RCC 7860 (cell line): ENCODE data around the gene CACNA1E.

Experiments used
- DNase-seq: peaks from one replicate; pipeline ENCODE4 v3.0.0-alpha.2; 2015; ENCODE audit warnings: low spot score
- FAIRE-seq: peaks from 2 replicates; lab custom pipeline; 2012; peaks lifted over from hg19 to GRCh38; lab: Jason Lieb, UNC

The CACNA1E gene

GRCh38 chr1:181674617-181675016, 191.3 kb downstream of the CACNA1E start:
- DNase-seq (no peak), FAIRE-seq (no peak)

GRCh38 chr1:181675091-181675917, 192.0 kb downstream of the CACNA1E start:
- FAIRE-seq (no peak), DNase-seq (no peak)

GRCh38 chr1:181675918-181676190, 192.5 kb downstream of the CACNA1E start:
- FAIRE-seq (no peak), DNase-seq (no peak)

GRCh38 chr1:181676269-181676668, 193.0 kb downstream of the CACNA1E start:
- no peak for FAIRE-seq
- no peak for DNase-seq

DNA sequence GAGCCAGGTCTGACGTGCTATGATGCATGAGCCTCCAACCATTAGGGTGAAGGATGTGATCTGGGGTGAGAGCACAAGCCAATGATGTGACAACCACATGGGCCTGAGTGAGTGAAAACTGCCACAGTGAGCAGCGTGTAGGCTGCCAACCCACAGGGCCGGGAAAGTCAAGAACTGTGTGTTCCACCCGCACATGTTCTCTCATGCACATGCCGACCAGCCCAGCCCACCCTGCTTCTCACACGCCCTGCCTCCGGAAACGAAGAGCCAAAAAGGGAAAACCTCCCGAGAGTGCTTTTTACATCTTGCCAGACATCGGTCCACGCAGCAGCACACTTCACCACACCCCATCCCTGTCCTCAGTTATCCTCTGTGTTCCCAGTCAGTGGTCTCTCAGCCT, 197.0 kb downstream of the CACNA1E start:
- DNase-seq (no peak), FAIRE-seq (no peak)

DNA sequence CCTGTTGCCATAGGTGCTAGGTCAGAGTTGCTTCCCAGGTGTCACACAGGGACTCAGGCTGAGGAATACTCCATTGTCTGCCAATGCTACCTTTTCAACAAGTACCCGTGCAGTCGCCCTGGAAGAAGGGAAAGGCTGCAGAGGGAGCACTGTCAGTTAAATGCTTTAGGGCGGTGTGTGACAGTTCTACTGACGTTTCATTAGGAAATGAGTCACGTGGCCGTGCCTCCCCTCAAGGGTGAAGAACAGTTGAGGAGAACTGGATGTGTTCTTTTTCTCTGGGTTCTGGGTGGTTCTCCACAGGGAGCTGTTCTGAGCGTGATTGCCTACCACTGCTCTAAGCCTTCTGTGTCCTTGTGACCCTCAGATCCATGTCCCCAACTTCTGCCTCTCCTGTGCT, 197.6 kb downstream of the CACNA1E start:
- no peak for DNase-seq
- FAIRE-seq, result no peak

DNA sequence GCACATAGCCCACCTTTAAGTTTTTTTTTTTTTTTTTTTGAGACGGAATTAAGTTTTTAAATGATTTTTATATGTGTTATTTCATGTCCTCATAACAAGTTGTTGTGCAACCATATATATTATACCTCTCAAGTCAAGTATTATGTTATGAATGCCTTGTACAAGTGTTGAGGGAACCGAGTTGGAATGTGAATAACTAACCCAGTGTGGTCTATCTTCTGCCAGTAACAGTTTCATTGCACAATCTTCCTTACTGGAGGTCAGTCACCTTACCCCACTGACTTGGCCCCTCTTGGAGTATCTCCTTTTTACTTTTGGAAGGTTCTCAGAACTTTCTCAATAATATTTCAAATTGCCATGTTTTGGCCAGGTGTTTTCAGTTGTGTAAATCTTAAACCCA, 201.9 kb downstream of the CACNA1E start:
- FAIRE-seq, result no peak

DNA sequence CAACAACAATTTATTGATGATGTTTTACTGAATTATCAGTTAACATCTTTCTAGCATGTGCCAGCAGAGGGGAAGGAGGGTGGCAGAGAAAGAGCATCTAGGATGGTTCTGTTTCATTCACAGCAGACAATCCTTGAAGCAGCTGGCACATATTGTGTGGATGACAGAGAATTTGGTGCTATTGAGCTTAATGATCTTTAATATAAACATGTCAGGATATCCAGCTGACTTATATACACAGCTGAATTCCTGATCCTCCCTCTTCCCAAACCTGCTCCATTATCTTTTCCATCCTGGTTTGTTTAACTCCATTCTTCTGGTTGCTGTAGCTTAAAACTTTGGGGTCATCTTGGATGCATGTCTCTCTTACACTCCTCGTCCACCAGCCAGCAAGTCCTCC, 218.6 kb downstream of the CACNA1E start:
- FAIRE-seq, result no peak
- DNase-seq, result no peak

More for the DNA sequence above, 201.9 kb downstream of the CACNA1E start:
- DNase-seq, result no peak

- DNase-seq (peak; percentile 5), FAIRE-seq (no peak)
Observed at GRCh38 chr1:181704546-181704945, 221.2 kb downstream of the CACNA1E start.

DNA sequence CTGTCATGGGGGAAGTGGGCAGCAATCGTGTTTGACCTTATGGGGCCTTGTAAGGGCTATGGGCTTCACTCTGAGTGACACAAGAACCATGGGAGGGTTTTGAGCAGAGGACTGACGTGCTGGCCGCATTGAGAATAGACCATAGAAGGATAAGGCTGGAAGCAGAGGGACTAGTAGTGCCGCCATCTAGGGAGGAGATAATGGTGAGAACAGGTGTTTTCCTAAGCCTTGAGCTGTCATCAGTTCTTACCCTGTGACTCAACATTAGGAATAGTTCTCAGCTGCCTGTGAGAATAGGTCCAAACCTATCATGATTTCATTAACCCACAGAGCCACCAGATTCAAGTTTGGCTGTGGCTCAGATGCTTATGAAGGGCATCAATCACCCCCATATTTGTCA, 228.5 kb downstream of the CACNA1E start:
- DNase-seq (no peak), FAIRE-seq (no peak)

- no peak for DNase-seq
- FAIRE-seq, result no peak
Observed at GRCh38 chr1:181712711-181713110, 229.4 kb downstream of the CACNA1E start.

DNA sequence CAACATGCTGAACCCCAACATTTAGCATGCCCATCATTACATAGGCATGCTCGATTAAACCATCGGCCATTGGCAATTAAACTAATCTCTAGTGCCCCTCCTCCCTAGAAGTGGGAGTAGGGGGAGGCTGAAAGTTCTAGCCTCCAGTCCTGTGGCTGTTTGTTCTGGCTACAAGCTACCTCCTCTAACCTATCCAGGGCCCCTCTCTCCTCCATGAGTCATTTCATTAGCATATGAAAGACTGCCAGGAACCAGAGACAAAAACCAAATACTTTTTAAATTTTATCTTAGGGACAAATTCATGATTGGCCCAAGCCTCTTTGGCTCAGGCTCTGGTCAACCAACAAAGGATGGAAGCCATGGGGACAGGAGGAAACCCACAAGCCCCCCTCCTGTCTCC, 231.1 kb downstream of the CACNA1E start:
- no peak for DNase-seq
- no peak for FAIRE-seq

DNA sequence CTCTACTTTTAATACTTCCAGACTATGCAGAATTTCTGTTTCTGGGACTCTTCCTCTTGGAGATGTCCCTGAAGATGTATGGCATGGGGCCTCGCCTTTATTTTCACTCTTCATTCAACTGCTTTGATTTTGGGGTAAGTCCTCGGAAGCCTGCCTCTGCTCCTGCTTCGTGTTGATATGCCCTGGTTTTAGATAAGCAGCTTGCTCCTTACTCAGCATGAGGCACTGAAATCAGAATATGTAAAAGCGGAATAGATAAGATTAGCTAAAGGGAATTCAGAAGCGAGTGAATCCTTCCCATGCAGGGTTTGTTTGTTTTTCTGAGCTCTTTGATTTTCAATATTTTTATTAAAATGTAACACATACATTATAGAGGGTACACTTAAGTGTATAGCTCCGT, 234.7 kb downstream of the CACNA1E start:
- DNase-seq (no peak), FAIRE-seq (no peak)

- no peak for FAIRE-seq
- DNase-seq, result no peak
Observed at GRCh38 chr1:181726320-181727012, 243.1 kb downstream of the CACNA1E start.

GRCh38 chr1:181730606-181731005, 247.3 kb downstream of the CACNA1E start:
- DNase-seq, result no peak
- FAIRE-seq, result no peak

DNA sequence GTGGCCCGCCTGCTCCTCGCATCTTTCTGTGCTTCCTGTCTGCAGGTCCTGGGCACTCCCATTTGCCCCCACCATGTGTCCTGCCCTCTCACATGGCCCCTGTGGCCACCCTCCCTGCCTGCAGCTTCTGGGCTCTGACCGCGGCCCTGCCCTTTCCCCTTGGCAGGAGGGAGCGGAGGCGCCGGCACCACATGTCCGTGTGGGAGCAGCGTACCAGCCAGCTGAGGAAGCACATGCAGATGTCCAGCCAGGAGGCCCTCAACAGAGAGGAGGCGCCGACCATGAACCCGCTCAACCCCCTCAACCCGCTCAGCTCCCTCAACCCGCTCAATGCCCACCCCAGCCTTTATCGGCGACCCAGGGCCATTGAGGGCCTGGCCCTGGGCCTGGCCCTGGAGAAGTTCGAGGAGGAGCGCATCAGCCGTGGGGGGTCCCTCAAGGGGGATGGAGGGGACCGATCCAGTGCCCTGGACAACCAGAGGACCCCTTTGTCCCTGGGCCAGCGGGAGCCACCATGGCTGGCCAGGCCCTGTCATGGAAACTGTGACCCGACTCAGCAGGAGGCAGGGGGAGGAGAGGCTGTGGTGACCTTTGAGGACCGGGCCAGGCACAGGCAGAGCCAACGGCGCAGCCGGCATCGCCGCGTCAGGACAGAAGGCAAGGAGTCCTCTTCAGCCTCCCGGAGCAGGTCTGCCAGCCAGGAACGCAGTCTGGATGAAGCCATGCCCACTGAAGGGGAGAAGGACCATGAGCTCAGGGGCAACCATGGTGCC, 249.1 kb downstream of the CACNA1E start:
- FAIRE-seq, result no peak
- no peak for DNase-seq

- FAIRE-seq (no peak), DNase-seq (no peak)
Observed at GRCh38 chr1:181733486-181733885, 250.2 kb downstream of the CACNA1E start.

GRCh38 chr1:181737056-181737455, 253.7 kb downstream of the CACNA1E start:
- DNase-seq (no peak), FAIRE-seq (no peak)

DNA sequence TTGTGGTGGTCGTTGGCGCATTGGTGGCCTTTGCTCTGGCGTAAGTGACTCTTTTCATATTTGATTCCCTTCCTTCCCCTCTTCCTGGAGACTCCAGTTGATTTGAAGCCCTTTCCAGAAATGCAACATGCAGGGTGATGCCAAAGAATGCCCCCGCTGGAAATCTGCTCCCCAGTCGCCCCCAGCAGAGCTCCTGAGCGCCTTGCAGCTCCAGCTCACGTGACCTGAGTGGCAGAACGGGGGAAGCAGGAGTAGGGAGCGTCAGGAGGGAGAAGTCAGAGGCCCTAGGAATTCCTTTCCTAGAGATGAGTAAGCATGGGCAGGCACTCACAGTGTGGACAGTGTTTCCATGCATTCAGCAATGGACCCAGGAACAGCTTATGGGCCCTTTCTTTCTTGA, 255.9 kb downstream of the CACNA1E start:
- DNase-seq (no peak), FAIRE-seq (no peak)

- FAIRE-seq (no peak), DNase-seq (no peak)
Observed at GRCh38 chr1:181742426-181742825, 259.1 kb downstream of the CACNA1E start.

- FAIRE-seq (no peak), DNase-seq (peak; percentile 10)
Observed at GRCh38 chr1:181743878-181744312, 260.6 kb downstream of the CACNA1E start.

DNA sequence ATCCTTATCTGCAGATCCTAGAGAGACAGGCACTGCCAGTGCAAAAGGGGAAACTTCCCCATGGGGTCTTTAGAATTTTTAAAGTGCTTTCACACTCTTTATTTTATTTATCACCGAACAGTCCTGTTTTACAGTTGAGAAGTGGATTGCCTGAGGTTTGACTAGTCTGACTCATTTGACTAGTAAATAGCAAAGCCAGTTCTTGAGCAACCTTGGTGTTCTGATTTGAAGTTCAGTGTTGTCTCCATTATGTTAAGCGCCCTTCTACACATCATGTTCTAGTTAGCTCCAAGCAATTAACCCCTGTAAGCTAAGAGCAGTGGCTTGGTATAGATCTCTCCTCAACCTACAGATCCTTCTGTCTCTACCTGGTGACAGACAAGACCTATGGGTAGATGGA, 262.9 kb downstream of the CACNA1E start:
- FAIRE-seq, result no peak

More for the DNA sequence above, 262.9 kb downstream of the CACNA1E start:
- DNase-seq, result no peak
